K562 (cell line): Measurements from ENCODE around the gene ZNF385C. TPM values are rescaled to one million over a fixed set of nuclear protein-coding genes. Genes with fewer than 3 reads are reported as not detected.

Source experiments
- E2F4 ChIP-seq: sonication (generic); formaldehyde crosslinking; IDR thresholded peaks from 2 replicates; pipeline ENCODE4 v1.8.0; 2022; ENCODE audit warnings: mild to moderate bottlenecking, low read depth, missing genetic modification reagents
- GABPB2 ChIP-seq: fragments of 250-450 bp; sonication (Bioruptor Pico); conservative IDR thresholded peaks from 2 replicates; pipeline ENCODE4 v1.5.1; 2021; ENCODE audit warnings: mild to moderate bottlenecking
- HMG20B ChIP-seq: fragments of 250-450 bp; sonication (Bioruptor Pico); IDR thresholded peaks from 2 replicates; pipeline ENCODE4 v1.5.0; 2021; ENCODE audit warnings: mild to moderate bottlenecking
- NCOA4 ChIP-seq: fragments of 450-650 bp; IDR thresholded peaks from 2 replicates; pipeline ENCODE4 v1.6.1; 2018; ENCODE audit warnings: mild to moderate bottlenecking; ENCODE audit not compliant: partially characterized antibody
- RBM17 ChIP-seq: fragments of 200-400 bp; formaldehyde crosslinking; IDR thresholded peaks from 2 replicates; pipeline ENCODE4 v1.6.1; 2017; ENCODE audit warnings: low read depth, mild to moderate bottlenecking, low read length, borderline replicate concordance
- SETDB1 ChIP-seq: IDR thresholded peaks from one replicate; pipeline ENCODE4 v1.6.1; 2012; ENCODE audit warnings: low read length, control low read depth, inconsistent platforms
- ZNF324 ChIP-seq: fragments of 250-450 bp; sonication (Bioruptor Pico); IDR thresholded peaks from 2 replicates; pipeline ENCODE4 v1.4.0; 2020; ENCODE audit warnings: mild to moderate bottlenecking
- polyA plus RNA-seq, 8 experiments: library from polyadenylated mRNA; depleted of rRNA in 4 of 8; stranded (reverse) in 5 of 8; unstranded in 3 of 8; fragments of >200 nt; fragmentation: Nextera tagmentation in 2 of 8; fragmentation: Illumina TruSeq in 1 of 8; extraction: Ambion mirVana in 2 of 8; extraction: Trizol in 1 of 8; gene quantifications; 2 replicates each; pipeline versions ENCODE4 v1.2.1 to v1.2.3, GENCODE V29; 2011 to 2014; ENCODE audit warnings: inconsistent platforms in 1 of 8, missing spikeins in 1 of 8
- total RNA-seq, 7 experiments: library from RNA; depleted of rRNA in 6 of 7; stranded (reverse); fragments of >200 nt in 6 of 7; fragmentation: Illumina TruSeq in 2 of 7; extraction: Trizol in 2 of 7; gene quantifications; 2 replicates each; pipeline versions ENCODE4 v1.2.1 to v1.2.3, GENCODE V29; 2011 to 2021; ENCODE audit warnings: low replicate concordance in 1 of 7
- TF ChIP-seq, protein P1 (sequence below): sonication (generic); formaldehyde crosslinking; IDR thresholded peaks from 2 replicates; pipeline ENCODE4 v1.8.0; 2022; ENCODE audit warnings: mild to moderate bottlenecking, missing genetic modification reagents
- TF ChIP-seq, protein P2 (sequence below): fragments of 200-800 bp; sonication (Bioruptor generic); IDR thresholded peaks from 2 replicates; pipeline ENCODE4 v1.6.1; 2017; ENCODE audit warnings: missing genetic modification characterization, missing compliant biosample characterization

The ZNF385C gene
- total and polyA plus RNA-seq, 9 of the 15 experiments (the other 6 are each of a cell fraction or from before 2014, with no cell fraction given): 0.03 to 0.35 (median 0.18) TPM; not detected in 1

GRCh38 chr17:42025936-42026335 is 72.3 kb downstream of the ZNF385C start (continued):
- TF ChIP-seq E2F4 (CRISPR knock-in tag) (no peak), ZNF324 (CRISPR knock-in tag) (no peak), SETDB1 (no peak), HMG20B (CRISPR knock-in tag) (no peak), GABPB2 (CRISPR knock-in tag) (no peak), NCOA4 (no peak), RBM17 (no peak)
- TF ChIP-seq, protein P1, sequence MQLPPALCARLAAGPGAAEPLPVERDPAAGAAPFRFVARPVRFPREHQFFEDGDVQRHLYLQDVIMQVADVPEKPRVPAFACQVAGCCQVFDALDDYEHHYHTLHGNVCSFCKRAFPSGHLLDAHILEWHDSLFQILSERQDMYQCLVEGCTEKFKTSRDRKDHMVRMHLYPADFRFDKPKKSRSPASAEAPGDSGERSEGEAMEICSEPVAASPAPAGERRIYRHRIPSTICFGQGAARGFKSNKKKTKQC (CRISPR knock-in tag): no peak
- TF ChIP-seq, protein P2, sequence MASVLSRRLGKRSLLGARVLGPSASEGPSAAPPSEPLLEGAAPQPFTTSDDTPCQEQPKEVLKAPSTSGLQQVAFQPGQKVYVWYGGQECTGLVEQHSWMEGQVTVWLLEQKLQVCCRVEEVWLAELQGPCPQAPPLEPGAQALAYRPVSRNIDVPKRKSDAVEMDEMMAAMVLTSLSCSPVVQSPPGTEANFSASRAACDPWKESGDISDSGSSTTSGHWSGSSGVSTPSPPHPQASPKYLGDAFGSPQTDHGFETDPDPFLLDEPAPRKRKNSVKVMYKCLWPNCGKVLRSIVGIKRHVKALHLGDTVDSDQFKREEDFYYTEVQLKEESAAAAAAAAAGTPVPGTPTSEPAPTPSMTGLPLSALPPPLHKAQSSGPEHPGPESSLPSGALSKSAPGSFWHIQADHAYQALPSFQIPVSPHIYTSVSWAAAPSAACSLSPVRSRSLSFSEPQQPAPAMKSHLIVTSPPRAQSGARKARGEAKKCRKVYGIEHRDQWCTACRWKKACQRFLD (CRISPR knock-in tag): no peak
- TF ChIP-seq, all 486 proteins: peak for 0
